Panc1 (cell line): ENCODE measurements around the gene ARHGDIB. TPM values are rescaled to one million over a fixed set of nuclear protein-coding genes. Genes with fewer than 3 reads are reported as not detected.

ENCODE experiments used
- ATAC-seq: fragments of 200-7000 bp; cut with Tn5 transposase; 2 replicates; pipeline ENCODE4 v1.9.1; 2020; ENCODE audit warnings: mild to moderate bottlenecking, moderate library complexity
- BruUV-seq: library from RNA; stranded (reverse); fragments of 400-500 nt; replicated peaks from 2 replicates; lab custom pipeline; 2021; lab: Mats Ljungman, UMichigan
- CTCF ChIA-PET: fragments of 300-600 bp; sonication (Branson Sonifier 250); formaldehyde crosslinking; loops from one replicate; lab custom pipeline; 2022; ENCODE audit warnings: antibody characterized with exemption; lab: Charles Lee
- POLR2A ChIA-PET: fragments of 300-600 bp; sonication (Branson Sonifier 250); formaldehyde crosslinking; loops from one replicate; lab custom pipeline; 2022; ENCODE audit warnings: antibody characterized with exemption; lab: Charles Lee
- DNase-seq: peaks from one replicate; pipeline ENCODE4 v3.0.0-alpha.2; 2010; ENCODE audit warnings: low read depth, low spot score
- H3K27ac ChIP-seq: 2 replicates; pipeline ENCODE4 v1.5.1; 2011; ENCODE audit warnings: mild to moderate bottlenecking, low read length, inconsistent platforms
- H3K27me3 ChIP-seq: fragments of 200-500 bp; sonication (Bioruptor generic); 2 replicates; pipeline ENCODE4 v1.6.0; 2014; ENCODE audit warnings: low read length, inconsistent platforms; ENCODE audit not compliant: control insufficient read depth, insufficient read depth
- H3K36me3 ChIP-seq: fragments of 200-500 bp; sonication (Bioruptor generic); 2 replicates; pipeline ENCODE4 v1.5.1; 2014; ENCODE audit warnings: inconsistent platforms, mild to moderate bottlenecking, low read length, moderate library complexity; ENCODE audit not compliant: control insufficient read depth, insufficient read depth
- H3K4me1 ChIP-seq: 2 replicates; pipeline ENCODE4 v1.5.1; 2011; ENCODE audit warnings: inconsistent platforms, mild to moderate bottlenecking, low read length, moderate library complexity; ENCODE audit not compliant: control insufficient read depth, insufficient read depth
- H3K4me3 ChIP-seq, 2 experiments: 2 replicates each; pipeline ENCODE4 v1.5.1; 2011 to 2012; ENCODE audit warnings: low read depth in 2 of 2, low read length in 2 of 2, mild to moderate bottlenecking in 2 of 2, inconsistent platforms in 1 of 2, moderate library complexity in 1 of 2
- H3K9me3 ChIP-seq: fragments of 200-500 bp; sonication (Bioruptor generic); 2 replicates; pipeline ENCODE4 v1.5.1; 2014; ENCODE audit warnings: low read depth, mild to moderate bottlenecking, inconsistent platforms, low read length, moderate library complexity; ENCODE audit not compliant: control insufficient read depth, insufficient read depth
- CTCF ChIP-seq: fragments of 450-650 bp; IDR thresholded peaks from 2 replicates; pipeline ENCODE4 v1.5.1; 2017; ENCODE audit warnings: mild to moderate bottlenecking
- POLR2AphosphoS5 ChIP-seq: IDR thresholded peaks from 2 replicates; pipeline ENCODE4 v1.6.1; 2012; ENCODE audit warnings: mild to moderate bottlenecking, low read depth, low read length, moderate library complexity
- REST ChIP-seq, 2 experiments: IDR thresholded peaks; 2 replicates each; pipeline ENCODE4 v1.6.1; 2011 to 2012; ENCODE audit warnings: low read depth in 2 of 2, control low read depth in 1 of 2, low read length in 1 of 2, mild to moderate bottlenecking in 1 of 2, moderate library complexity in 1 of 2; ENCODE audit not compliant: insufficient read depth in 1 of 2
- SIN3A ChIP-seq: IDR thresholded peaks from 2 replicates; pipeline ENCODE4 v1.6.1; 2012; ENCODE audit warnings: low read depth, mild to moderate bottlenecking, low read length, moderate library complexity, borderline replicate concordance; ENCODE audit not compliant: insufficient read depth
- TCF7L2 ChIP-seq: IDR thresholded peaks from 2 replicates; pipeline ENCODE4 v1.6.1; 2011; ENCODE audit warnings: mild to moderate bottlenecking, low read depth, low read length, inconsistent platforms
- in situ Hi-C: cut with HindIII; loops from 2 replicates; pipeline ENCODE4 v1.10.0; 2016; ENCODE audit warnings: low sequenced_read_pairs, low pct_unique_long_range_greater_than_20kb
- intact Hi-C: fragments of 100-400 bp; cut with micrococcal nuclease; formaldehyde crosslinking; loops from one replicate; pipeline ENCODE4 v1.10.0; 2022; ENCODE audit not compliant: unreplicated experiment
- total RNA-seq: library from RNA; stranded (reverse); gene quantifications from one replicate; pipeline ENCODE4 v1.2.1, GENCODE V29; 2021; ENCODE audit not compliant: unreplicated experiment

Gene ARHGDIB
- total RNA-seq, 1 experiment from 2014 or later = 1.6 TPM

- DNase-seq (no peak), ATAC-seq (no peak)
- intact Hi-C loops = no loop called here
- Histone ChIP-seq H3K4me3 (no peak overlapping the region), H3K9me3 (no peaks in the 10 kb centered on the region), H3K36me3 (no peaks in the 10 kb centered on the region), H3K27ac (no peak overlapping the region), H3K27me3 (no peaks in the 10 kb centered on the region), H3K4me1 (no peaks in the 10 kb centered on the region)
- CTCF ChIA-PET = no interaction called here
- in situ Hi-C loops = no loop called here
- TF ChIP-seq POLR2AphosphoS5 (no peak), SIN3A (no peak), CTCF (no peak), TCF7L2 (no peak), REST (IDR thresholded peaks at IDR 0.05; ENCODE audit: insufficient read depth in 1 of 2, low read depth in 2 of 2, low read length in 1 of 2) (no peak)
- BruUV-seq = no TSS peak
- POLR2A ChIA-PET = no interaction called here
Measured at GRCh38 chr12:14950421-14950820, 11.0 kb downstream of the ARHGDIB start.

- H3K4me3 ChIP-seq = no peak overlapping the region
- BruUV-seq = no TSS peak
- no peaks in the 10 kb centered on the region for H3K9me3 ChIP-seq
- no peak for ATAC-seq
- no peaks in the 10 kb centered on the region for H3K27me3 ChIP-seq
- H3K4me1 ChIP-seq = no peaks in the 10 kb centered on the region
- ChIA-PET CTCF (no interaction called here), POLR2A (no interaction called here)
- no peak for TF ChIP-seq SIN3A
- no peak for TF ChIP-seq TCF7L2
- TF ChIP-seq REST (IDR thresholded peaks at IDR 0.05; ENCODE audit: insufficient read depth in 1 of 2, low read depth in 2 of 2, low read length in 1 of 2) = no peak
- TF ChIP-seq POLR2AphosphoS5 = no peak
- no peak for TF ChIP-seq CTCF
- in situ Hi-C loops (no loop called here), intact Hi-C loops (no loop called here)
- no peak overlapping the region for H3K27ac ChIP-seq
- H3K36me3 ChIP-seq = no peaks in the 10 kb centered on the region
- DNase-seq = no peak
Measured at GRCh38 chr12:14949631-14950030, 11.8 kb downstream of the ARHGDIB start.
